HepG2 (cell line): ENCODE results near the gene HCFC1R1. TPM values are rescaled to one million over a fixed set of nuclear protein-coding genes. Genes with fewer than 3 reads are reported as not detected.
A peak's percentile ranks its signal among the peaks of the same experiment; 100 is the strongest.

Experiments used
- ATAC-seq: fragments of 200-7000 bp; cut with Tn5 transposase; 3 replicates; pipeline ENCODE4 v1.9.1; 2020; ENCODE audit warnings: mild to moderate bottlenecking, moderate library complexity
- BruUV-seq: library from RNA; stranded (reverse); fragments of 400-500 nt; replicated peaks from 2 replicates; lab custom pipeline; 2021; lab: Mats Ljungman, UMichigan
- CTCF ChIA-PET: fragments of 300-600 bp; formaldehyde crosslinking; extraction: SDS; loops from one replicate; lab custom pipeline; 2021; ENCODE audit warnings: low total read pairs, inconsistent platforms, low intra/inter-chr PET ratio; lab: Yijun Ruan, JAX
- POLR2A ChIA-PET: fragments of 350-600 bp; sonication (Branson Sonifier 250); formaldehyde crosslinking; loops from one replicate; lab custom pipeline; 2020; ENCODE audit warnings: antibody characterized with exemption, inconsistent platforms; lab: Yijun Ruan, JAX
- DNase-seq: peaks from one replicate; pipeline ENCODE4 v3.0.0-alpha.2; 2015; ENCODE audit warnings: low spot score
- FAIRE-seq: peaks from 3 replicates; lab custom pipeline; 2011; peaks lifted over from hg19 to GRCh38; lab: Jason Lieb, UNC
- H2AFZ ChIP-seq: one replicate; pipeline ENCODE4 v1.6.1; 2011; ENCODE audit warnings: low read length, inconsistent platforms
- H3K27ac ChIP-seq: fragments of 300-600 bp; 3 replicates; pipeline ENCODE4 v1.8.0; 2011; ENCODE audit warnings: mixed run types, mild to moderate bottlenecking, mixed read lengths, low read length, inconsistent platforms; ENCODE audit not compliant: insufficient read depth; ENCODE audit errors: extremely low read length
- H3K27me3 ChIP-seq, 2 experiments: fragments of 200-600 bp in 1 of 2; 2 replicates in 1 of 2; 3 replicates in 1 of 2; pipeline versions ENCODE4 v1.6.0 to v1.8.0; 2011; ENCODE audit warnings: low read length in 2 of 2, mild to moderate bottlenecking in 2 of 2, moderate library complexity in 2 of 2, inconsistent platforms in 1 of 2; ENCODE audit not compliant: insufficient read depth in 2 of 2, control insufficient read depth in 1 of 2
- H3K36me3 ChIP-seq, 2 experiments: fragments of 200-600 bp in 1 of 2; replicated peaks in 1 of 2; 2 replicates in 1 of 2; 3 replicates in 1 of 2; pipeline versions ENCODE4 v1.5.1 to v1.8.0; 2011; ENCODE audit warnings: low read length in 2 of 2, inconsistent platforms in 1 of 2; ENCODE audit not compliant: insufficient read depth in 2 of 2, control insufficient read depth in 1 of 2
- H3K4me1 ChIP-seq: 2 replicates; pipeline ENCODE4 v1.5.1; 2012; ENCODE audit warnings: low read length, inconsistent platforms; ENCODE audit not compliant: insufficient read depth
- H3K4me2 ChIP-seq: 2 replicates; pipeline ENCODE4 v1.6.0; 2011; ENCODE audit warnings: low read depth, low read length, inconsistent platforms
- H3K4me3 ChIP-seq, 3 experiments: fragments of 200-600 bp in 1 of 3; sonication (generic), shearing (Covaris generic) in 1 of 3; replicated peaks in 1 of 3; 2 replicates each; pipeline ENCODE4 v1.5.1; 2011 to 2016; ENCODE audit warnings: low read length in 3 of 3, inconsistent platforms in 2 of 3, low read depth in 2 of 3, mild to moderate bottlenecking in 2 of 3, control low read depth in 1 of 3, mixed read lengths in 1 of 3; ENCODE audit not compliant: insufficient read depth in 1 of 3
- H3K79me2 ChIP-seq: one replicate; pipeline ENCODE4 v1.6.1; 2011; ENCODE audit warnings: low read length, inconsistent platforms; ENCODE audit not compliant: insufficient read depth
- H3K9ac ChIP-seq: 2 replicates; pipeline ENCODE4 v1.6.0; 2011; ENCODE audit warnings: mild to moderate bottlenecking, low read depth, low read length, inconsistent platforms; ENCODE audit not compliant: insufficient read depth
- H3K9me3 ChIP-seq: 2 replicates; pipeline ENCODE4 v1.5.1; 2012; ENCODE audit warnings: mild to moderate bottlenecking, low read length
- H4K20me1 ChIP-seq: 2 replicates; pipeline ENCODE4 v1.6.0; 2011; ENCODE audit warnings: inconsistent platforms, mild to moderate bottlenecking, low read length, moderate library complexity; ENCODE audit not compliant: insufficient read depth
- AKAP8 ChIP-seq: sonication (generic); formaldehyde crosslinking; IDR thresholded peaks from 2 replicates; pipeline ENCODE4 v1.5.1; 2020; ENCODE audit warnings: mild to moderate bottlenecking, missing genetic modification reagents
- EED ChIP-seq: sonication (generic); formaldehyde crosslinking; IDR thresholded peaks from 2 replicates; pipeline ENCODE4 v1.5.0; 2020; ENCODE audit warnings: mild to moderate bottlenecking, missing genetic modification reagents
- KAT7 ChIP-seq: IDR thresholded peaks from 2 replicates; pipeline ENCODE4 v1.6.1; 2018; ENCODE audit warnings: borderline replicate concordance, missing compliant biosample characterization
- KLF12 ChIP-seq: sonication (generic); formaldehyde crosslinking; IDR thresholded peaks from 2 replicates; pipeline ENCODE4 v1.4.0; 2020; ENCODE audit warnings: missing genetic modification reagents, borderline replicate concordance
- TARDBP ChIP-seq: sonication (generic); formaldehyde crosslinking; IDR thresholded peaks from 2 replicates; pipeline ENCODE4 v1.8.0; 2022; ENCODE audit warnings: mild to moderate bottlenecking, missing genetic modification reagents
- ZFX ChIP-seq: sonication (generic); formaldehyde crosslinking; IDR thresholded peaks from 2 replicates; pipeline ENCODE4 v1.4.0; 2020; ENCODE audit warnings: mild to moderate bottlenecking, low read depth, missing genetic modification reagents, moderate library complexity
- ZNF263 ChIP-seq: sonication (generic); formaldehyde crosslinking; IDR thresholded peaks from 2 replicates; pipeline ENCODE4 v1.4.0; 2020; ENCODE audit warnings: missing genetic modification reagents
- ZNF367 ChIP-seq: sonication (generic); formaldehyde crosslinking; IDR thresholded peaks from 2 replicates; pipeline ENCODE4 v1.4.0; 2020; ENCODE audit warnings: missing genetic modification reagents, borderline replicate concordance
- ZNF7 ChIP-seq: IDR thresholded peaks from 2 replicates; pipeline ENCODE4 v1.6.1; 2016; ENCODE audit warnings: missing biosample characterization, missing genetic modification reagents
- ZNF746 ChIP-seq: sonication (generic); formaldehyde crosslinking; IDR thresholded peaks from 2 replicates; pipeline ENCODE4 v1.8.0; 2022; ENCODE audit warnings: mild to moderate bottlenecking, missing genetic modification reagents
- WGBS: methylation state at CpG from one replicate; pipeline ENCODE4 v1.1.6; 2017; ENCODE audit warnings: low lambda C conversion rate; 5-methylcytosine and 5-hydroxymethylcytosine counted together
- in situ Hi-C: cut with HindIII; loops from 2 replicates; pipeline ENCODE4 v1.10.0; 2017; ENCODE audit warnings: low pct_unique_long_range_greater_than_20kb; ENCODE audit not compliant: extremely low pct_ligation_motif_present
- intact Hi-C: fragments of 100-400 bp; cut with micrococcal nuclease; formaldehyde crosslinking; loops from one replicate; pipeline ENCODE4 v1.10.0; 2022; ENCODE audit not compliant: unreplicated experiment
- polyA plus RNA-seq, 8 experiments: library from polyadenylated mRNA; depleted of rRNA in 3 of 8; stranded (reverse) in 7 of 8; unstranded in 1 of 8; fragments of >200 nt; fragmentation: Illumina TruSeq in 4 of 8; extraction: Trizol in 4 of 8; gene quantifications; 2 replicates each; pipeline versions ENCODE4 v1.2.1 to v1.2.3, GENCODE V29; 2011 to 2016; ENCODE audit warnings: low read depth in 4 of 8, missing spikeins in 1 of 8, mixed read lengths in 1 of 8; ENCODE audit not compliant: insufficient read depth in 1 of 8
- total RNA-seq, 5 experiments: library from RNA; depleted of rRNA; stranded (reverse); fragments of >200 nt; fragmentation: Illumina TruSeq; extraction: Trizol; gene quantifications; 2 replicates each; pipeline ENCODE4 v1.2.3, GENCODE V29; 2016; ENCODE audit warnings: low read depth in 1 of 5
- TF ChIP-seq, protein P1 (sequence below): sonication (generic); formaldehyde crosslinking; IDR thresholded peaks from 2 replicates; pipeline ENCODE4 v1.8.1; 2023; ENCODE audit warnings: mild to moderate bottlenecking, inconsistent platforms, moderate library complexity, missing genetic modification reagents, borderline replicate concordance
- TF ChIP-seq, protein P2 (sequence below): sonication (generic); formaldehyde crosslinking; IDR thresholded peaks from 2 replicates; pipeline ENCODE4 v1.8.1; 2023; ENCODE audit warnings: mild to moderate bottlenecking, moderate library complexity, missing genetic modification reagents
- TF ChIP-seq, protein P3 (sequence below): IDR thresholded peaks from 2 replicates; pipeline ENCODE4 v1.6.1; 2016; ENCODE audit warnings: mild to moderate bottlenecking
- TF ChIP-seq, protein P4 (sequence below): sonication (generic); formaldehyde crosslinking; IDR thresholded peaks from 2 replicates; pipeline ENCODE4 v1.4.0; 2020; ENCODE audit warnings: mild to moderate bottlenecking, missing genetic modification reagents

Gene HCFC1R1
- total and polyA plus RNA-seq, 2 of the 13 experiments (the other 11 are each of a cell fraction or from before 2014, with no cell fraction given): 13.8 to 16.1 TPM

DNA sequence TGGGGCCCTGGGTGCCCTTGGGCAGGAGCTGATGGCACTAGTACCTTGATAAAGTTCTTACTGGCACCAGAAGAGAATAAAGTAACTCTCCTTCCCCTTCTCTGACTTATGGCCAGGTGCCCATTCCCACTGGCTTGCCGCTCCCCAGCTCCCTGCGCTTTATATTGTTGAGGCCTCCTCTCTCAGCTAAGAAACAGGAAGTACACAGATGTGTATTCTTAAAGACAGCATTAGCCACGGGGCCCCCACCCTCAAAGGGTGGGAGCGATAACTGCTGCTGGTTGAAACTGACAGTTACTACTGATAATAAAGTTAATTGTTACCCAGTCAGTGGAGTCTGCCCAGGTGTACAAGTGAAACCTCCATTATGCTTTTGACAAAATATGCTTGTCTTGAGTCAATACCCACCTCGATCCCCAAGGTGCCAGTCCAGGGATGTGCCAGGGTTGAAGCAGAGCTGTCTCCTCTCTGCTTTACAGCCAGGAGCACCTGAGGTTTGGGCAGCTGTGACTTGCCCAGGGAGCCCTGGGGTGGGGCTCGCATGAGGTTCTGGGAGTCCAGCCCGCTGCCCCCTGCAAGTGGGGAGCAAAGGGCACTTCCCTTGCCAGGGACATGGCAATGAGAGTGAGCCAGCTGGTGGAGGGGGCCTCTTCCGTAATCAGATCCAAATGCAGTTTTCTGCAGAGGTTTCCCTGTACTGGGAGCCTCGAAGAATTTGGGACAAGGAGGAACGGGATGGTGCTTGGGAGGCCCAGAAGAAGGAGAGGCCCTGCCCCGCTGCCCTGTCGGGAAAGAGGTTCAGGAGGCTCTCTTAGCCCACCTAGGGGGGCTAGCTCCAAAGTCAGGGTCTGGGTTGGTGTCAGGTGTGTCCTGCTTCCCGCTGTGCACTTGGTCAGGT is 16.4 kb downstream of the HCFC1R1 start (continued):
- TF ChIP-seq, protein P1, sequence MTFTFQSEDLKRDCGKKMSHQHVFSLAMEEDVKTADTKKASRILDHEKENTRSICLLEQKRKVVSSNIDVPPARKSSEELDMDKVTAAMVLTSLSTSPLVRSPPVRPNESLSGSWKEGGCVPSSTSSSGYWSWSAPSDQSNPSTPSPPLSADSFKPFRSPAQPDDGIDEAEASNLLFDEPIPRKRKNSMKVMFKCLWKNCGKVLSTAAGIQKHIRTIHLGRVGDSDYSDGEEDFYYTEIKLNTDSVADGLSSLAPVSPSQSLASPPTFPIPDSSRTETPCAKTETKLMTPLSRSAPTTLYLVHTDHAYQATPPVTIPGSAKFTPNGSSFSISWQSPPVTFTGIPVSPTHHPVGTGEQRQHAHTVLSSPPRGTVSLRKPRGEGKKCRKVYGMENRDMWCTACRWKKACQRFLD: no peak
- TF ChIP-seq TARDBP: no peak
- TF ChIP-seq ZNF263 (CRISPR knock-in tag): no peak; the same call in 1 of the 2 replicates
- TF ChIP-seq AKAP8: no peak

DNA sequence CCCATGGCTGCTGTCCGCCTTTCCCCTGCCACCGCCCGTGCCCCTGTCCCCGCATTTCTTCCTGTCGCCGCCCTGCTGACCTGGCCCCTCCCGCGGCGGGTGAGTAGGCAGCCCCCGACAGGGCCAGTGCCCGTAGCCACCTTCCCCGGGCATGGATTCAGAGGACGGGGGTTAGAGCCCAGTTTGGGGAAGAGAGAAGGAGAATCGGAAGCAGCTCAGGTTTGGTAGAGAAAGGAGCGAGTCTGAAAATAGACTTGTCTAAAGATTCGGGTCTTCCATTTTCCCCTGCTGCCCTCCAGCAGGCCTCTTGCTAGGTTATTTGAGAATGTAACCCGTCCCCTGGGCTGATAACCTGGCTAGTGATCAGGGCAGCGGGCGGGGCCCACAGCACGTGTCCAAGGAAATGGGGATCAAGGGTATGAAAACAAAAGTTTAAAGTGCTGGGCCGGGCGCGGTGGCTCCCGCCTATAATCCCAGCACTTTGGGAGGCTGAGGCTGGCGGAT is 18.9 kb downstream of the HCFC1R1 start:
- Histone ChIP-seq H3K27ac (peak overlapping the region; percentile 84), H3K27me3 (no peaks in the 10 kb centered on the region), H3K9me3 (no peaks in the 10 kb centered on the region), H3K4me1 (peaks cover 60% of the 10 kb centered on the region), H4K20me1 (no peaks in the 10 kb centered on the region), H3K9ac (peak overlapping the region; percentile 72), H2AFZ (no peak overlapping the region), H3K36me3 (no peaks in the 10 kb centered on the region), H3K4me2 (peak overlapping the region; percentile 80), H3K79me2 (no peaks in the 10 kb centered on the region), H3K4me3 (peak overlapping the region; percentile 55 to 75 (median 69); a peak in 5 of 6 replicates)
- WGBS: under 1% methylated on average over 17 of the region's 25 CpGs
- CTCF ChIA-PET: interaction anchor here (1.4 kb wide), 1 partner anchor 14 kb away, joined by 4 read pairs; no protein-coding TSS in a partner anchor
- no peak for FAIRE-seq
- in situ Hi-C loops (no loop called here), intact Hi-C loops (loop anchor here (1.0 kb wide), 1 partner anchor 19 kb away; the partner anchor contains the start of gene THOC6)
- no peak for ATAC-seq
- BruUV-seq: TSS peak; percentile 57
- POLR2A ChIA-PET: interaction anchor here (0.5 to 14.2 kb wide), 6 partner anchors 18 to 453 kb away, joined by 3 to 750 read pairs (median 8); partner anchors contain the start of genes CLDN6, HCFC1R1, IL32 and KREMEN2
- peak; percentile 65 for DNase-seq
- TF ChIP-seq, protein P2, sequence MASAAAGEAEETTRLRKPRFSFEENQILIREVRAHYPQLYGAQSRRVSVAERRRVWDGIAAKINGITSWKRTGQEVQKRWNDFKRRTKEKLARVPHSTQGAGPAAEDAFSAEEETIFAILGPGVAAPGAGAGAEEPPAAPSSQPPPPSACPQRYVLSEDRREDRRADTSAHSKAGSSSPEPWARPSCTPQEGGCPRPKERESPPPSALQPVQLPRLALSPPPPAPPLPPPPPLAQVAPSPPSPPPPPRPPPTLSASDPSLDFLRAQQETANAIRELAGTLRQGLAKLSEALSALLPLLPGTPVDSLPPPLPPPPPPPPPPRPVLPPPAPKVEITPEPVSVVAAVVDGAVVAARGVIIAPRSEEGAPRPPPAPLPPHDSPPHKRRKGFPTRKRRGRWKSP (CRISPR knock-in tag): peak; percentile 29; the same call in 1 of the 2 replicates
- peak; percentile 47; the same call in 1 of the 2 replicates for TF ChIP-seq ZFX (CRISPR knock-in tag)
- TF ChIP-seq, protein P3, sequence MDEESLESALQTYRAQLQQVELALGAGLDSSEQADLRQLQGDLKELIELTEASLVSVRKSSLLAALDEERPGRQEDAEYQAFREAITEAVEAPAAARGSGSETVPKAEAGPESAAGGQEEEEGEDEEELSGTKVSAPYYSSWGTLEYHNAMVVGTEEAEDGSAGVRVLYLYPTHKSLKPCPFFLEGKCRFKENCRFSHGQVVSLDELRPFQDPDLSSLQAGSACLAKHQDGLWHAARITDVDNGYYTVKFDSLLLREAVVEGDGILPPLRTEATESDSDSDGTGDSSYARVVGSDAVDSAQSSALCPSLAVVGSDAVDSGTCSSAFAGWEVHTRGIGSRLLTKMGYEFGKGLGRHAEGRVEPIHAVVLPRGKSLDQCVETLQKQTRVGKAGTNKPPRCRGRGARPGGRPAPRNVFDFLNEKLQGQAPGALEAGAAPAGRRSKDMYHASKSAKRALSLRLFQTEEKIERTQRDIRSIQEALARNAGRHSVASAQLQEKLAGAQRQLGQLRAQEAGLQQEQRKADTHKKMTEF (CRISPR knock-in tag): no peak
- peak; percentile 39; the same call in 1 of the 2 replicates for TF ChIP-seq ZNF746
- peak; percentile 69; the same call in 1 of the 2 replicates for TF ChIP-seq ZNF367
- peak; percentile 19; the same call in 1 of the 2 replicates for TF ChIP-seq KLF12 (CRISPR knock-in tag)
- TF ChIP-seq, protein P4, sequence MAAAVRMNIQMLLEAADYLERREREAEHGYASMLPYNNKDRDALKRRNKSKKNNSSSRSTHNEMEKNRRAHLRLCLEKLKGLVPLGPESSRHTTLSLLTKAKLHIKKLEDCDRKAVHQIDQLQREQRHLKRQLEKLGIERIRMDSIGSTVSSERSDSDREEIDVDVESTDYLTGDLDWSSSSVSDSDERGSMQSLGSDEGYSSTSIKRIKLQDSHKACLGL (CRISPR knock-in tag): no peak
- no peak for TF ChIP-seq EED
- TF ChIP-seq KAT7 (CRISPR knock-in tag): no peak
- no peak for TF ChIP-seq ZNF7 (CRISPR knock-in tag)
